MCF 10A (cell line): ENCODE measurements around the gene ARHGAP21. TPM values are rescaled to one million over a fixed set of nuclear protein-coding genes. Genes with fewer than 3 reads are reported as not detected.

Source experiments
- BruUV-seq: library from RNA; stranded (reverse); fragments of 400-500 nt; replicated peaks from 2 replicates; lab custom pipeline; 2021; lab: Mats Ljungman, UMichigan
- CTCF ChIA-PET: fragments of 300-600 bp; sonication (Branson Sonifier 250); formaldehyde crosslinking; extraction: SDS; loops from one replicate; lab custom pipeline; 2021; ENCODE audit warnings: antibody characterized with exemption, inconsistent platforms; lab: Yijun Ruan, JAX
- POLR2A ChIA-PET: fragments of 300-600, 350-650 bp; sonication (Branson Sonifier 250); formaldehyde crosslinking; extraction: SDS; loops from one replicate; lab custom pipeline; 2020; ENCODE audit warnings: antibody characterized with exemption, inconsistent platforms; lab: Yijun Ruan, JAX
- DNase-seq: peaks from one replicate; pipeline ENCODE4 v3.0.0-alpha.2; 2018; ENCODE audit not compliant: unreplicated experiment
- H3K27ac Mint-ChIP-seq: one replicate; pipeline ENCODE4 v1.8.0; 2022; ENCODE audit warnings: mild to moderate bottlenecking, low read depth, mixed read lengths; ENCODE audit not compliant: unreplicated experiment
- H3K27me3 Mint-ChIP-seq: one replicate; pipeline ENCODE4 v1.8.0; 2022; ENCODE audit warnings: mixed read lengths; ENCODE audit not compliant: insufficient read depth, unreplicated experiment
- H3K36me3 Mint-ChIP-seq: one replicate; pipeline ENCODE4 v1.8.0; 2022; ENCODE audit warnings: mild to moderate bottlenecking, moderate library complexity, mixed read lengths; ENCODE audit not compliant: insufficient read depth, unreplicated experiment
- H3K4me1 Mint-ChIP-seq: one replicate; pipeline ENCODE4 v1.8.0; 2022; ENCODE audit warnings: mixed read lengths; ENCODE audit not compliant: insufficient read depth, unreplicated experiment
- H3K4me3 Mint-ChIP-seq: one replicate; pipeline ENCODE4 v1.8.0; 2022; ENCODE audit warnings: mild to moderate bottlenecking, moderate library complexity, mixed read lengths; ENCODE audit not compliant: unreplicated experiment
- H3K9me3 Mint-ChIP-seq: one replicate; pipeline ENCODE4 v1.8.0; 2022; ENCODE audit warnings: mixed read lengths; ENCODE audit not compliant: unreplicated experiment
- CTCF ChIP-seq: fragments of 200-600 bp; IDR thresholded peaks from one replicate; pipeline ENCODE4 v1.8.0; 2022; ENCODE audit warnings: antibody characterized with exemption, mild to moderate bottlenecking; ENCODE audit not compliant: unreplicated experiment
- intact Hi-C: fragments of 100-400 bp; cut with micrococcal nuclease; formaldehyde crosslinking; loops from 2 replicates; pipeline ENCODE4 v1.14.1; 2022
- total RNA-seq: library from RNA; stranded (reverse); gene quantifications from 2 replicates; pipeline ENCODE4 v1.2.3, GENCODE V29; 2022

Gene ARHGAP21
- total RNA-seq, 1 experiment from 2014 or later, result 85.1 TPM

GRCh38 chr10:24551161-24551560 lies 172.5 kb downstream of the ARHGAP21 start:
- no TSS peak for BruUV-seq
- Mint-ChIP-seq H3K4me3 (no peak overlapping the region), H3K9me3 (no peaks in the 10 kb centered on the region), H3K36me3 (peaks cover 46% of the 10 kb centered on the region), H3K4me1 (no peaks in the 10 kb centered on the region), H3K27me3 (no peaks in the 10 kb centered on the region), H3K27ac (no peak overlapping the region)
- POLR2A ChIA-PET, result interaction anchor here (0.7 to 1.0 kb wide), 3 partner anchors 13 to 556 kb away, joined by 3 read pairs; no protein-coding TSS in a partner anchor
- DNase-seq, result no peak
- intact Hi-C loops, result loop anchor here (10.0 kb wide), 1 partner anchor 1396 kb away; no protein-coding TSS in a partner anchor
- CTCF ChIA-PET, result interaction anchor here (0.6 to 2.2 kb wide), 5 partner anchors 8 to 1236 kb away, joined by 3 to 6 read pairs (median 6); no protein-coding TSS in a partner anchor
- no peak for TF ChIP-seq CTCF

DNA sequence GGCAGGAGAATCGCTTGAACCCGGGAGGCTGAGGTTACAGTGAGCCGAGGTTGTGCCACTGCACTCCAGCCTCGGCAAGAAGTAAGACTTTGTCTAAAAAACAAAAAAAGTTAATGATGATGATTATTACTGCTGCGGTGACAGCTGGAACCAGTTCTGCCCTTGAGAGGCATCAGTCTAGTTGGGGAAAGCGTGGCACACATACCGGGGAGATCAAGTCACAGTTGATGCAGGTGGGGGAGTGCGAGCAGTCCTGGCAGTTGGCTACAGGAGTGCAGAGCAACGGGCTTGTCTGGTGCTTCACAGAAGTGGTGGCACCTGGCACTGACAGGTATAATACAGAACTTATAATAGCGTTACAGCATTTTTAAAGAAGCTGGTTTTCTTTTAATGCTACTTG lies 173.0 kb downstream of the ARHGAP21 start:
- Mint-ChIP-seq H3K36me3 (peaks cover 47% of the 10 kb centered on the region), H3K4me1 (no peaks in the 10 kb centered on the region), H3K9me3 (no peaks in the 10 kb centered on the region), H3K27ac (no peak overlapping the region), H3K4me3 (no peak overlapping the region), H3K27me3 (no peaks in the 10 kb centered on the region)
- intact Hi-C loops, result loop anchor here (10.0 kb wide), 1 partner anchor 1396 kb away; no protein-coding TSS in a partner anchor
- CTCF ChIA-PET, result interaction anchor here (1.1 to 2.2 kb wide), 3 partner anchors 9 to 556 kb away, joined by 3 to 6 read pairs (median 6); no protein-coding TSS in a partner anchor
- POLR2A ChIA-PET, result interaction anchor here (1.0 kb wide), 1 partner anchor 556 kb away, joined by 3 read pairs; no protein-coding TSS in a partner anchor
- TF ChIP-seq CTCF, result no peak
- no peak for DNase-seq
- BruUV-seq, result no TSS peak

DNA sequence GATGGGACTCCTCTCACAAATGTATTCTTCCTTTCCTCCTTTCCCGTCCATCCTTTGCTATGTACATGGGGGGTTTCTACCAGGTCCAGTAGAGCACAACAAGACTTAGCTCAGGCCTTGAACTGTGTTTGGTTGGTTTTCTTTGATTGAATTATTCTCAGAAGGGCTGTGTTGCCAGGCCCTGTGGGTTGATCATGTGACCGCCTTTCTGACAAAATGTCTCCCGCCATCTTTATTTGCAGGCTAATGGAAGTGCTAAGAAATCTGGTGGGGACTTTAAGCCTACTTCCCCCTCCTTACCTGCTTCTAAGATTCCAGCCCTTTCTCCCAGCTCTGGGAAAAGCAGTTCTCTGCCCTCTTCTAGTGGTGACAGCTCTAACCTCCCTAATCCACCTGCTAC lies 178.1 kb downstream of the ARHGAP21 start:
- ChIA-PET CTCF (interaction anchor here (0.6 to 3.5 kb wide), 4 partner anchors 11 to 535 kb away, joined by 3 to 15 read pairs (median 3); no protein-coding TSS in a partner anchor), POLR2A (no interaction called here)
- H3K27me3 Mint-ChIP-seq, result no peaks in the 10 kb centered on the region
- no TSS peak for BruUV-seq
- peaks cover 84% of the 10 kb centered on the region for H3K36me3 Mint-ChIP-seq
- no peak for DNase-seq
- no peak for TF ChIP-seq CTCF
- intact Hi-C loops, result no loop called here
- no peaks in the 10 kb centered on the region for H3K4me1 Mint-ChIP-seq
- H3K9me3 Mint-ChIP-seq, result no peaks in the 10 kb centered on the region
- H3K4me3 Mint-ChIP-seq, result no peak overlapping the region
- H3K27ac Mint-ChIP-seq, result no peak overlapping the region

GRCh38 chr10:24544776-24545175 lies 178.9 kb downstream of the ARHGAP21 start:
- Mint-ChIP-seq H3K27me3 (no peaks in the 10 kb centered on the region), H3K4me3 (no peak overlapping the region), H3K4me1 (no peaks in the 10 kb centered on the region), H3K9me3 (no peaks in the 10 kb centered on the region), H3K27ac (no peak overlapping the region), H3K36me3 (peaks cover 84% of the 10 kb centered on the region)
- no peak for TF ChIP-seq CTCF
- ChIA-PET POLR2A (interaction anchor here (0.6 kb wide), 1 partner anchor 1609 kb away, joined by 3 read pairs; no protein-coding TSS in a partner anchor), CTCF (interaction anchor here (0.9 to 3.5 kb wide), 2 partner anchors 10 to 13 kb away, joined by 3 to 15 read pairs; no protein-coding TSS in a partner anchor)
- no peak for DNase-seq
- no TSS peak for BruUV-seq
- intact Hi-C loops, result no loop called here
